Activated CD8-positive, alpha-beta T cell treated with anti-CD3 and anti-CD28 coated beads for 36 hours (primary cell): ENCODE data around the gene CAP1. TPM values are rescaled to one million over a fixed set of nuclear protein-coding genes. Genes with fewer than 3 reads are reported as not detected.

Source experiments
- ATAC-seq: fragments of 200-7000 bp; cut with Tn5 transposase; one replicate; pipeline ENCODE4 v1.10.0; 2021; ENCODE audit warnings: mild to moderate bottlenecking, moderate library complexity
- CTCF ChIA-PET: fragments of 350-600 bp; sonication (Branson Sonifier 250); formaldehyde crosslinking; loops from one replicate; lab custom pipeline; 2021; ENCODE audit warnings: antibody characterized with exemption; lab: Charles Lee
- POLR2A ChIA-PET: fragments of 350-600 bp; sonication (Branson Sonifier 250); formaldehyde crosslinking; loops from one replicate; lab custom pipeline; 2021; ENCODE audit warnings: antibody characterized with exemption; lab: Charles Lee
- DNase-seq: peaks from one replicate; pipeline ENCODE4 v3.0.0-alpha.2; 2020
- H3K27ac Mint-ChIP-seq: one replicate; pipeline ENCODE4 v1.8.0; 2021; ENCODE audit warnings: mild to moderate bottlenecking, mixed read lengths
- H3K27me3 Mint-ChIP-seq: one replicate; pipeline ENCODE4 v1.8.0; 2021; ENCODE audit warnings: mixed read lengths
- H3K36me3 Mint-ChIP-seq: one replicate; pipeline ENCODE4 v1.8.0; 2021; ENCODE audit warnings: low read depth, mixed read lengths
- H3K4me1 Mint-ChIP-seq: one replicate; pipeline ENCODE4 v1.8.0; 2021; ENCODE audit warnings: low read depth, mixed read lengths
- H3K4me3 Mint-ChIP-seq: one replicate; pipeline ENCODE4 v1.8.0; 2021; ENCODE audit warnings: mild to moderate bottlenecking, moderate library complexity, mixed read lengths
- H3K9me3 Mint-ChIP-seq: one replicate; pipeline ENCODE4 v1.8.0; 2021; ENCODE audit warnings: mixed read lengths
- intact Hi-C: fragments of 100-400 bp; cut with micrococcal nuclease; formaldehyde crosslinking; loops from one replicate; pipeline ENCODE4 v1.10.0; 2022
- total RNA-seq, 2 experiments: library from RNA; stranded (reverse); gene quantifications; one replicate each; pipeline ENCODE4 v1.2.3, GENCODE V29; 2021
- TF ChIP-seq, protein P1 (sequence below): fragments of 200-600 bp; IDR thresholded peaks from one replicate; pipeline ENCODE4 v1.8.0; 2022; ENCODE audit warnings: antibody characterized with exemption, mild to moderate bottlenecking

Gene CAP1
- total RNA-seq, 2 experiments from 2014 or later: 511 to 512 TPM

DNA sequence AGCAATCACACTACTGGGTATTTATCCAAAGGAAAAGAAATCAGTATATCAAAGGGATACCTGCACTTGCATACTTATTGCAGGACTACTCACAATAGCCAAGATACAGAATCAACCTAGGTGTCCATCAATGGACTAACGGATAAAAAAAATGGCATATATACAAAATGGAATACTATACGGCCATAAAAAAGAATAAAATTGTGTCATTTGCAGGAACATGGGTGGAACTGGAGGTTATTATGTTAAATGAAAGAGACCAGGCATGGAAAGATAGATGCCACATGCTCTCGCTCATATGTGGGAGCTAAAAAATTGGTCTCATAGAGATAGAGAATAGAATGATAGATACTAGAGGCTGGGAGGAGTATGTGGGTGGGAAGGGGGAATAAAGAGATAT is 29.3 kb upstream of the CAP1 start:
- CTCF ChIA-PET: no interaction called here
- DNase-seq (no peak), ATAC-seq (no peak)
- intact Hi-C loops: no loop called here
- no peaks in the 10 kb centered on the region for H3K9me3 Mint-ChIP-seq
- no peak overlapping the region for H3K4me3 Mint-ChIP-seq
- no peaks in the 10 kb centered on the region for H3K36me3 Mint-ChIP-seq
- TF ChIP-seq, protein P1, sequence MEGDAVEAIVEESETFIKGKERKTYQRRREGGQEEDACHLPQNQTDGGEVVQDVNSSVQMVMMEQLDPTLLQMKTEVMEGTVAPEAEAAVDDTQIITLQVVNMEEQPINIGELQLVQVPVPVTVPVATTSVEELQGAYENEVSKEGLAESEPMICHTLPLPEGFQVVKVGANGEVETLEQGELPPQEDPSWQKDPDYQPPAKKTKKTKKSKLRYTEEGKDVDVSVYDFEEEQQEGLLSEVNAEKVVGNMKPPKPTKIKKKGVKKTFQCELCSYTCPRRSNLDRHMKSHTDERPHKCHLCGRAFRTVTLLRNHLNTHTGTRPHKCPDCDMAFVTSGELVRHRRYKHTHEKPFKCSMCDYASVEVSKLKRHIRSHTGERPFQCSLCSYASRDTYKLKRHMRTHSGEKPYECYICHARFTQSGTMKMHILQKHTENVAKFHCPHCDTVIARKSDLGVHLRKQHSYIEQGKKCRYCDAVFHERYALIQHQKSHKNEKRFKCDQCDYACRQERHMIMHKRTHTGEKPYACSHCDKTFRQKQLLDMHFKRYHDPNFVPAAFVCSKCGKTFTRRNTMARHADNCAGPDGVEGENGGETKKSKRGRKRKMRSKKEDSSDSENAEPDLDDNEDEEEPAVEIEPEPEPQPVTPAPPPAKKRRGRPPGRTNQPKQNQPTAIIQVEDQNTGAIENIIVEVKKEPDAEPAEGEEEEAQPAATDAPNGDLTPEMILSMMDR: no peak
- POLR2A ChIA-PET: interaction anchor here (0.5 to 0.7 kb wide), 2 partner anchors 15 to 194 kb away, joined by 3 read pairs; no protein-coding TSS in a partner anchor
- no peak overlapping the region for H3K27ac Mint-ChIP-seq
- H3K4me1 Mint-ChIP-seq: peaks cover 9% of the 10 kb centered on the region
- no peaks in the 10 kb centered on the region for H3K27me3 Mint-ChIP-seq

DNA sequence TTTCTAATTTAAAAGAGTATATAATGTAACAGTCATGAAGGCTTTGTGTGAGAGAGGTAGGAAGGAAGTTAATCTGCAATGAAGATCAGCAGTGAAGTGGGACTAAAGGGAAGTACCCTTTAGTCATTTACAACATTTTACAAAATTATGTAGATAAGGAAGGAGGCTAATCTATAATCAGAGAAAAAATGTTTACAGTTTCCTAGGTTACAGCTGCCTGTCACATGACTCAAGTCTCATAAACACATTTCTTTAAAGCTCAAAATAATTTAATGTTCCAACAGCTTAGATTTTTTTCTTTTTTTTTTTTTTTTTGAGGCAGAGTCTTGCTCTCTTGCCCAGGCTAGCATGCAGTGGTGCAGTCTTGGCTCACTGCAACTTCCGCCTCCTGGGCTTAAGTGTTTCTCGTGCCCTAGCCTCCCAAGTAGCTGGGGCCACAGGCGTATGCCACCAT is 26.2 kb upstream of the CAP1 start:
- DNase-seq (no peak), ATAC-seq (peak; percentile 80)
- H3K27me3 Mint-ChIP-seq: no peaks in the 10 kb centered on the region
- no peaks in the 10 kb centered on the region for H3K36me3 Mint-ChIP-seq
- H3K4me1 Mint-ChIP-seq: peaks cover 9% of the 10 kb centered on the region
- ChIA-PET CTCF (interaction anchor here (1.5 to 1.9 kb wide), 2 partner anchors 19 to 95 kb away, joined by 5 to 6 read pairs; no protein-coding TSS in a partner anchor), POLR2A (interaction anchor here (1.2 to 1.4 kb wide), 2 partner anchors 14 to 26 kb away, joined by 3 to 4 read pairs; partner anchors contain the start of gene CAP1)
- no peak overlapping the region for H3K4me3 Mint-ChIP-seq
- intact Hi-C loops: no loop called here
- TF ChIP-seq, protein P1: no peak
- no peaks in the 10 kb centered on the region for H3K9me3 Mint-ChIP-seq
- no peak overlapping the region for H3K27ac Mint-ChIP-seq

DNA sequence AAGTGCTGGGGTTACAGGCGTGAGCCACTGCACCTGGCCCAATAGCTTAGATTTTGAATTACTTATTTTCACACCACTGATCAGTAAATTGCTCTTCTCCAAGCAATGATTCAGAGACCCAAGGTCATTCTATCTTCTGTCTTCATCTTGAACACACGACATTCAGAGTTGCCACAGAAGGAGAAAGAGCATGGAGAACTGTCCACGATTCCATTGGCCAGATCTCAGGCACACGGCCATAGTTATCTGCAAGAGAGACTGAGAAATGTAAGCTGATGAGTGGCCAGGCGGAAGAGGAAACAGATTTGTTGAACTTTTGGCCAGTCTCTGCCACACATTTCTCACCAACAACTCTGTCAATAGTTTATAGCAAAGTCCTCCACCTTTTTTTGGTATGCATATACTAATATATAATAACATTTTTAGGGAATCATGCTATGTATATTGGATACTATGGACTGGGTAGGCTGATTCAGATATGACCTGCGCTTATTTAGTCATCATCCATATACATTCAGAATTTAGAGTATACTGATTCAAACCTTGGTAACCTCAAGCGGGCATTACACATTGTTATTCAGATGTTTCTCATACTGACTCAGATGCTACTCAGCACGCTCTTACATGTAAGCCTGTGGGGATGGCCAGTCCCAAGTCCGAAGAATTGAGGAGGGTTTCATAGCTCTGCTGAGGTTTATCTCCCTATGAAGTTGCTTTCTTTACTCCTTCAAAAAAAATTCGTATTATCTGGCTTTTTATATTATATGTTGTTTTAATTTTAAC is 25.5 kb upstream of the CAP1 start:
- Mint-ChIP-seq H3K36me3 (no peaks in the 10 kb centered on the region), H3K4me3 (no peak overlapping the region), H3K4me1 (peaks cover 9% of the 10 kb centered on the region), H3K27me3 (no peaks in the 10 kb centered on the region), H3K9me3 (no peaks in the 10 kb centered on the region), H3K27ac (no peak overlapping the region)
- intact Hi-C loops: no loop called here
- ATAC-seq: peak; percentile 75
- CTCF ChIA-PET: interaction anchor here (0.6 to 1.9 kb wide), 5 partner anchors 18 to 669 kb away, joined by 3 to 6 read pairs (median 3); no protein-coding TSS in a partner anchor
- TF ChIP-seq, protein P1: no peak
- POLR2A ChIA-PET: interaction anchor here (1.2 to 1.4 kb wide), 2 partner anchors 13 to 25 kb away, joined by 3 to 4 read pairs; partner anchors contain the start of gene CAP1
- DNase-seq: no peak

DNA sequence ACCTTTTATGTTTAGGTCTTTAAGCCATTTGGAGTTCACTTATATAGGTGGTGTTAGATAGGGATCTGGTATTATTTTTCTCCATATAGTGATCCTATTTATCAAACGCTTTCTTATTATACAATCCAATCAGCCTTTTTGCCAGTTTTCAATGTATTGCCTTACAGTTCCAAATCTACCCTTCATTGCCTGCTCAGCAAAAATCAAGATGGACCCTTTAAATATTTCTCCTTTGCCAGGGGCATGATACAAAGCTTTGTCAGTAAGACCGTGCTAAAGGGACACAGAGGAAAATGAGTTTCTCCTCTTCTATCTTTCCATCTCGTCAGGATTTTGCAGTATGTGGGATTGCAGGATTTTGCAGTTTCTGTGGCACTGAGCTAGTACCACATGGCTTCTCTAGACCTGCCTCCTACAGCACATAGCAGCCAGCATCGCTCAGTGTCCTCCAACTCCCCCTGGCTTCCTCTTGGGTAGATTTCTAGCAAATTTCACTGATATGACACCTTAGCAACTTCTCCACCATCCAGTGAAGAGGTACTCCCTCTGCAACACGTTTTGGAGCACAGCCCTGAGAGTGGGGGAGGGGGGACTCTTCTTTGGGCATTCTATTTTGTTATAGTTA is 22.5 kb upstream of the CAP1 start:
- DNase-seq (no peak), ATAC-seq (no peak)
- Mint-ChIP-seq H3K4me1 (peaks cover 8% of the 10 kb centered on the region), H3K27ac (no peak overlapping the region), H3K36me3 (no peaks in the 10 kb centered on the region), H3K9me3 (no peaks in the 10 kb centered on the region), H3K27me3 (no peaks in the 10 kb centered on the region), H3K4me3 (no peak overlapping the region)
- TF ChIP-seq, protein P1: no peak
- intact Hi-C loops: no loop called here
- ChIA-PET CTCF (interaction anchor here (1.0 to 1.6 kb wide), 3 partner anchors 15 to 219 kb away, joined by 4 read pairs; partner anchors contain the start of gene MYCL), POLR2A (no interaction called here)
